ENCODE data around the gene RPTOR. TPM values are rescaled to one million over a fixed set of nuclear protein-coding genes. Genes with fewer than 3 reads are reported as not detected.

The RPTOR gene
- total RNA-seq, 1 experiment from 2014 or later = 66.7 TPM

GRCh38 chr17:80751946-80752581 lies 207.4 kb downstream of the RPTOR start:
- no peak overlapping the region for H3K27ac Mint-ChIP-seq (ENCODE audit: unreplicated experiment)
- intact Hi-C loops (cut with micrococcal nuclease; ENCODE audit: unreplicated experiment) = no loop called here
- no TSS peak for BruUV-seq (replicated peaks)
- Histone ChIP-seq H3K4me3 (ENCODE audit: low read depth, low read length) (no peak overlapping the region), H3K4me1 (no peaks in the 10 kb centered on the region), H3K27me3 (replicated peaks; ENCODE audit: control insufficient read depth, insufficient read depth, low read length) (no peaks in the 10 kb centered on the region), H3K9me3 (no peaks in the 10 kb centered on the region), H3K36me3 (ENCODE audit: control insufficient read depth, insufficient read depth, low read length) (no peaks in the 10 kb centered on the region)
- ChIA-PET CTCF (no interaction called here), POLR2A (interaction anchor here (0.6 kb wide), 1 partner anchor 81 kb away, joined by 3 read pairs; no protein-coding TSS in a partner anchor)
- no peaks in the 10 kb centered on the region for H3K4me1 Mint-ChIP-seq (ENCODE audit: low read depth, unreplicated experiment)
- no peaks in the 10 kb centered on the region for H3K27me3 Mint-ChIP-seq (ENCODE audit: insufficient read depth, unreplicated experiment)
- no peak overlapping the region for H3K4me3 Mint-ChIP-seq (ENCODE audit: unreplicated experiment)
- no peaks in the 10 kb centered on the region for H3K9me3 Mint-ChIP-seq (ENCODE audit: unreplicated experiment)
- DNase-seq = no peak
- peaks cover 34% of the 10 kb centered on the region for H3K36me3 Mint-ChIP-seq (ENCODE audit: insufficient read depth, unreplicated experiment)
- TF ChIP-seq CTCF (IDR thresholded peaks at IDR 0.05; ENCODE audit: insufficient read depth in 1 of 2, low read depth in 1 of 2, low read length in 1 of 2, severe bottlenecking in 1 of 2, unreplicated experiment in 1 of 2) = no peak

GRCh38 chr17:80753685-80754345 lies 209.2 kb downstream of the RPTOR start:
- Histone ChIP-seq H3K27me3 (replicated peaks; ENCODE audit: control insufficient read depth, insufficient read depth, low read length) (no peaks in the 10 kb centered on the region), H3K9me3 (no peaks in the 10 kb centered on the region), H3K36me3 (ENCODE audit: control insufficient read depth, insufficient read depth, low read length) (no peaks in the 10 kb centered on the region), H3K4me1 (no peaks in the 10 kb centered on the region), H3K4me3 (ENCODE audit: low read depth, low read length) (no peak overlapping the region)
- CTCF ChIA-PET = no interaction called here
- H3K9me3 Mint-ChIP-seq (ENCODE audit: unreplicated experiment) = no peaks in the 10 kb centered on the region
- no peak overlapping the region for H3K4me3 Mint-ChIP-seq (ENCODE audit: unreplicated experiment)
- H3K27me3 Mint-ChIP-seq (ENCODE audit: insufficient read depth, unreplicated experiment) = no peaks in the 10 kb centered on the region
- POLR2A ChIA-PET = no interaction called here
- H3K36me3 Mint-ChIP-seq (ENCODE audit: insufficient read depth, unreplicated experiment) = peaks cover 22% of the 10 kb centered on the region
- no TSS peak for BruUV-seq (replicated peaks)
- intact Hi-C loops (cut with micrococcal nuclease; ENCODE audit: unreplicated experiment) = no loop called here
- no peak for TF ChIP-seq CTCF (IDR thresholded peaks at IDR 0.05; ENCODE audit: insufficient read depth in 1 of 2, low read depth in 1 of 2, low read length in 1 of 2, severe bottlenecking in 1 of 2, unreplicated experiment in 1 of 2)
- H3K4me1 Mint-ChIP-seq (ENCODE audit: low read depth, unreplicated experiment) = no peaks in the 10 kb centered on the region
- H3K27ac Mint-ChIP-seq (ENCODE audit: unreplicated experiment) = peak overlapping the region; percentile 43
- DNase-seq = no peak

- Mint-ChIP-seq H3K36me3 (ENCODE audit: insufficient read depth, unreplicated experiment) (peaks cover 22% of the 10 kb centered on the region), H3K4me1 (ENCODE audit: low read depth, unreplicated experiment) (no peaks in the 10 kb centered on the region), H3K9me3 (ENCODE audit: unreplicated experiment) (no peaks in the 10 kb centered on the region), H3K27me3 (ENCODE audit: insufficient read depth, unreplicated experiment) (no peaks in the 10 kb centered on the region), H3K27ac (ENCODE audit: unreplicated experiment) (no peak overlapping the region), H3K4me3 (ENCODE audit: unreplicated experiment) (no peak overlapping the region)
- no peaks in the 10 kb centered on the region for H3K4me1 ChIP-seq
- no peaks in the 10 kb centered on the region for H3K36me3 ChIP-seq (ENCODE audit: control insufficient read depth, insufficient read depth, low read length)
- no peak for DNase-seq
- POLR2A ChIA-PET = no interaction called here
- CTCF ChIA-PET = interaction anchor here (0.6 kb wide), 1 partner anchor 279 kb away, joined by 3 read pairs; no protein-coding TSS in a partner anchor
- intact Hi-C loops (cut with micrococcal nuclease; ENCODE audit: unreplicated experiment) = no loop called here
- no peaks in the 10 kb centered on the region for H3K9me3 ChIP-seq
- BruUV-seq (replicated peaks) = no TSS peak
- H3K27me3 ChIP-seq (replicated peaks; ENCODE audit: control insufficient read depth, insufficient read depth, low read length) = no peaks in the 10 kb centered on the region
- no peak overlapping the region for H3K4me3 ChIP-seq (ENCODE audit: low read depth, low read length)
- no peak for TF ChIP-seq CTCF (IDR thresholded peaks at IDR 0.05; ENCODE audit: insufficient read depth in 1 of 2, low read depth in 1 of 2, low read length in 1 of 2, severe bottlenecking in 1 of 2, unreplicated experiment in 1 of 2)
Measured at GRCh38 chr17:80754846-80755245, 210.2 kb downstream of the RPTOR start.
